Measurements from ENCODE around the gene DXO.
"Not testable (repeated sequence)": the region's sequence is repeated elsewhere in the genome, so short reads cannot be mapped to it uniquely, and the experiment has no call there.

The DXO gene

DNA sequence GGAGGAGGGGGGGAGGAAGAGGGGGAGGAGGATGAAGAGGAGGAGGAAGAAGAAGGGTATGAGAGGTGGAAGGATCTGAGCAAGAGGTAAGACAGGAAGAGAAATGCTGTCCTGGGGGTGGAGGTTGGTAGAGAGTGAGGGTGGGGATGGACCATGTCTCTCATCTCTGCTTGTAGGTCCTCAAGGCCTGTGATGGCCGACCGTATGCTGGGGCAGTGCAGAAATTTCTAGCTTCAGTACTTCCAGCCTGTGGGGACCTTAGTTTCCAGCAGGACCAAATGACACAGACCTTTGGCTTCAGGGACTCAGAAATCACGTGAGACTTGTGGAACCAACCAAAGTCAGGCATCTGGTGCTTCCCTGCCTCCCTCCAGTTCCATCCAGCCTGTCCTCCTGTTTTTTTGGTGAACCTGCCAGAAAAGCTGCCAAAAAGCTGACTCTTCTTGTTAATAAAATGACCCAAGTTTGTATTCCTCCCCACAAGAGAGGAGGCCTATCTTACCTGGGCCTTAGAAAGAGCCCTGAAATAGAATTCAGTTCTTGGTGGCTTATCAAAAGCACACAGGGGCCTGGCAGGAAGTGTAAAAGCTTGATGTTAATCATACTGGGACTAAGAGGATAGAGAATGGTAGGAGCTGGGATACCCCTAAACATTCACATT is 7.4 kb upstream of the DXO start:
- DNase-seq, result no peak

DNA sequence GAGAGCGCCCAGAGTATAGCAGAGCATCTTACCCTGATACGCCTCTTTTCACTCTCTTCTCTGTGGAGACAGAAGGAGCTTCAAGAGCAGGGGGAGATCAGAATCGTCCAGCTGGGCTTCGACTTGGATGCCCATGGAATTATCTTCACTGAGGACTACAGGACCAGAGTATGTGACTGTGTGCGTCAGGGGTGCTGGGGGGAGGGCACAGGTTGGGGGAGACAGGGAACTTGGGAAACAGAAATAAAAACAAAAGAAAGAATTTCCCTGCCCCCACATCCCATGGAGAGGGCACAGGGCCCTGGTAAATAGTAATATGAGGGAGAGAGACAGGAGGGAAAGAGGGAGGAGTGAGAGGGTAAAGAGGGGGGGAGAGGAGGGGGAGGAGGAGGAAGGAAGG is 6.9 kb upstream of the DXO start:
- no peak for DNase-seq

DNA sequence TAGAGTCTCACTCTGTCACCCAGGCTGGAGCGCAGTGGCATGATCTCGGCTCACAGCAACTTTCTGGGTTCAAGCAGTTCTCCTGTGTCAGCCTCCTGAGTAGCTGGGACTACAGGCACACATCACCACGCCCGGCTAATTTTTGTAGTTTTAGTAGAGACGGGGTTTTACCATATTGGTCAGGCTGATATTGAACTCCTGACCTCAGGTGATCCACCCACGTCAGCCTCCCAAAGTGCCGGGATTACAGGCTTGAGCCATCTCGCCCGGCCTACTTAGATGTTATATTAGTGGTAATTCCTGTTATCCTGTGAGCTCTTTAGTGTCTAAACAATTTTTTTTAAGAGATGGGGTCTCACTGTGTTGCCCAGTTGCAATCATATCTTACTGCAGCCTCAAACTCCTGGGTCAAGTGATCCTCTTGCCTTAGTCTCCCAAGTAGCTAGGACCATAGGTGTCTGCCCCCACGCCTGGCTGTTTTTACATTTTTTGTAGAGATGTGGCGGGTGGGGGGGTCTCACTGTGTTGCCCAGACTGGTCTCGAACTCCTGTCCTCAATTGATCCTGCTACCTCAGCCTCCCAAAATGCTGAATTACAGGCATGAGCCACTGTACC is 6.0 kb upstream of the DXO start:
- DNase-seq, result no peak

DNA sequence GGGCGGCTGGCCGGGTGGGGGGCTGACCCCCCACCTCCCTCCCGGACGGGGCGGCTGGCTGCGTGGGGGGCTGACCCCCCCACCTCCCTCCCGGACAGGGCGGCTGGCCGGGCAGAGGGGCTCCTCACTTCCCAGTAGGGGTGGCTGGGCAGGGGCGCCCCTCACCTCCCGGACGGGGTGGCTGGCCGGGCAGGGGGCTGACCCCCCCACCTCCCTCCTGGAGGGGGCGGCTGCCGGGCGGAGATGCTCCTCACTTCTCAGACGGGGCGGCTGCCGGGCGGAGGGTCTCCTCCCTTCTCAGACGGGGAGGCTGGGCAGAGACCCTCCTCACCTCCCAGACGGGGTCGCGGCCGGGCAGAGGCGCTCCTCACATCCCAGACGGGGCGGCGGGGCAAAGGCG is 4.1 kb upstream of the DXO start:
- not testable (repeated sequence) for DNase-seq

DNA sequence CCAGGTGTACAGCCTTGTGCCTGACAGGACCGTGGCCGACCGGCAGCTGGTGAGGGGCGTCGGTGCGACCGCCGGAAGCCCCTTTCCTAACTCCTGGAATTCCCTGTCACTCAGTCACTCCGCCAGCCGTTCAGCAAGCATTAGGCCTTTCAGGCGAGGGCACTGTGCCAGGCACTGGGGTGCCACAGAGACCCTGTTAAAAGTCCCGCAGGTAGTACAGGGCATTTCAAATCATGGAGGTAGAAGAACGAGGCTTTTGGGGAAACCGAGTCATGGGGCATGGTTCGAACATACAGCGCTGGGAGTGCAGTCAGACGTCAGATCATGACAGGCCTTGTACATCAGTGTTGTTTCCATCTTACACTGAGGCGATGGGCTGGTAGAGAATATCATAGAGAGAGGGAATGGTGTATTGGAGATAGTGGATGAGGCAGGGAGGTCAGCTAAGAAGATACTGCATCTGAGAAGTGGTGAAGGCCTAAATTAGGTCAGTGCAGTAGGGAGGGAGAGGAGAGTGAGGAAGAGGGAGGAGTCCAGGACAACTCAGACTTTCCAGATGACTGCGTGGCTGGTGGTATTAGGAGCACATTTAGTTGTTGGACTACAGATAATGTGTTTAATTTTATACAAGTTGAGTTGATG is 892 bp upstream of the DXO start:
- DNase-seq, result peak; percentile 28

DNA sequence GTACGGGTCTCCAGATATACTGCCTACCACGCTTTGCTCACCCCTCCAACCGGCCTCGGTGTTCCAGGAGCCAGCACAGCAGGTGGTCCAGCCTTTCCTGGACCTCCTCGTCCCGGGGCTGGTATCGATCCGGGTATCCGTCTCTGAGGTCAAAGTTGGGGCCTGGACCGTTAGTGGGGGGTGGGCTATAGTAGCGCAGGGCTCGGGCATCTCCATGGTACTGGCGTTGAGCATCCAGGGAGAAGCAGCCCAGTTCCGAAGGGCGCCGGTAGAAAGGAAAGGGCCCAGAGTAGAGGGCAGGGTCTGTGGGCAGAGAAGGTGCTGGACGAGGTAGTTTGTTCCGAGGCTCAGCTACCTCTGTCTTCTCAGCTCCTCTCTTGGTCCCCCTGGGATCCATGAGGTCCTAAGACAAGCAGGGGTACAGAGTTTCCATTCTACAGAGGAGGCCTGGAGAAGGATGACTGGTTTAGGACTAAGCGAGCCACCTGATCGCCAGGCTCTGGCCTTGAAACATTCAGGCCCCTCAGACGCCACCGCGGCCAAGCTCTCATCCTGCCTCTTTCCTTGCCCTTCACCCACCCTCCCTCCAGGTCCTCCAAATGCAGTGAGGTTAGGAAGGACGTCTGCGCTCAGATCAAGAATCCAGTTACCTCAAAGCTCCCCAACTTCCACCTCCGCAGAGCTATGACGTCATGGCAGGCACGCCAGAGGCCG is 502 bp downstream of the DXO start:
- peak; percentile 37 for DNase-seq

DNA sequence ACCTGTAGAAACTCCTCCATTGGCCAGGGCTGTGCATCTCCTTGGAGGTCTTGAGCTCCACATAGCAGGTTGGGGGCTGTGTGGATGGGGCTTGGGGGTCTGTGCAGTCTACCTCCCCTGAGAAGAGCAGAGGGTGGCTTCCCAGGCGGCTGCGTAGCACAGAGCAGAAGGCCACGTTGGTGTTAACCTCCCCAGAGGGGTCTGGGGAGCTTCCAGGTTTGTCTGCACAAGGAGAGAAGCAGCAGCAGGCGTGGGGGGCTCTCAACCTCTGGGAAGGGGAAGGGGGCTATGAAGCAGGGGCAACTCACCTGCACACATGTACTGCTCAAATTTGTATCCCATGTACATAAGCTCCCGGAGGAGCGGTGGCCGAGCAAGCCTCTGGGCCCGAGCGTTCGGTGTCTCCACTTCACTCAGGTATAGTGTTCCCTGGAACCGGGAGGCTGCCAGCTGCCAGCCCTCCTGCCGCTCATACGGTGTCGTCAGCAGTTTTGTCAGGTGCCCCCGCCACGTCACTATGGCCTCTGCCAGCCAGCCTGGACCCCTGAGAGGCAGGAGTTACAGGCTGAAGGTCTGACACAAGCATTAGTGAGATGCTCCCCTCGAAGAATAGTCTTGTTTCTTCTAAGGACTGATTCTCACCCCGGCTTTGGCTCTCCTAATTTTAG is 1.2 kb downstream of the DXO start:
- peak; percentile 27 for DNase-seq

DNA sequence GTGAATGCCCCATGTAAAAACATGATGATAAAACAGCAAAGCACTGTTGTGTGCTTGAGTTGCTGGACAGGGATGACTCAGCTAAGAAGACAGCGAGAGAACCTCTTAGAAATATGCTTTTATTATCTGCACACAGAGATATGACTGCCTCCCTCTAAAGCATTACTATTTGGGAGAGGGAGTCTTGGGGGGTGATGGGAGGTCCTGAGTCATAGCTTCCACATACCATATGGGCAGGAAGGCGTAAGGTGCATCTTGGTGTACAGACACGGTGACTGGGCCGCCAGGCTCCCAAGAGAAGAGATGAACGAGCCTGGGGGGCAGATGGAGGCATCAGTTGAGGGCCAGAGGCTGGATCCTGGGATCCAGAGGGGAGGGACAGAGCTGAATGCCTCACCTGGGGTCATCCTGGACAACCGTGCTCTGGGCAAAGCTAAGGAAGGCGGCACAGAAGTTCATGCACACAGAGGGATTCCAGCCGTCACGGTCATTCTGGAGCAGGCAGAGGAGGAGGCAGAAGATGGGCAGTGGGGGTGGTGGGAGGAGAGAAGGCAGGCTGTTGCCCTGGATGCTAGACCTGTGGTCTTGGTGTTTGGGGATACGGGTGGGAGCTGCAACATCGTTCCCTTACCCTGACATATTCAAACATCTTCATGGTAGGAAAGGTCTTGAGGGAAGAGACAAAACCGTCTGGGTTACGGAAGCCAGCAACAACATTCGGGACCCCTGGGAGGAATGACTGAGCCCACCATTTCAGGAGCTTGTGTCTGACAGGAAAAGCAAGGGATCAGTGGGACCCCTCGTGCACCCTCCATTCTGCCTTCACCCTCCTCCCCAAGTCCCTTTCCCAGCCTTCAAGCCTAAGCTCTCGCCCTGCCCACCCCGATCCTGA is 2.0 kb downstream of the DXO start:
- peak; percentile 27 for DNase-seq

DNA sequence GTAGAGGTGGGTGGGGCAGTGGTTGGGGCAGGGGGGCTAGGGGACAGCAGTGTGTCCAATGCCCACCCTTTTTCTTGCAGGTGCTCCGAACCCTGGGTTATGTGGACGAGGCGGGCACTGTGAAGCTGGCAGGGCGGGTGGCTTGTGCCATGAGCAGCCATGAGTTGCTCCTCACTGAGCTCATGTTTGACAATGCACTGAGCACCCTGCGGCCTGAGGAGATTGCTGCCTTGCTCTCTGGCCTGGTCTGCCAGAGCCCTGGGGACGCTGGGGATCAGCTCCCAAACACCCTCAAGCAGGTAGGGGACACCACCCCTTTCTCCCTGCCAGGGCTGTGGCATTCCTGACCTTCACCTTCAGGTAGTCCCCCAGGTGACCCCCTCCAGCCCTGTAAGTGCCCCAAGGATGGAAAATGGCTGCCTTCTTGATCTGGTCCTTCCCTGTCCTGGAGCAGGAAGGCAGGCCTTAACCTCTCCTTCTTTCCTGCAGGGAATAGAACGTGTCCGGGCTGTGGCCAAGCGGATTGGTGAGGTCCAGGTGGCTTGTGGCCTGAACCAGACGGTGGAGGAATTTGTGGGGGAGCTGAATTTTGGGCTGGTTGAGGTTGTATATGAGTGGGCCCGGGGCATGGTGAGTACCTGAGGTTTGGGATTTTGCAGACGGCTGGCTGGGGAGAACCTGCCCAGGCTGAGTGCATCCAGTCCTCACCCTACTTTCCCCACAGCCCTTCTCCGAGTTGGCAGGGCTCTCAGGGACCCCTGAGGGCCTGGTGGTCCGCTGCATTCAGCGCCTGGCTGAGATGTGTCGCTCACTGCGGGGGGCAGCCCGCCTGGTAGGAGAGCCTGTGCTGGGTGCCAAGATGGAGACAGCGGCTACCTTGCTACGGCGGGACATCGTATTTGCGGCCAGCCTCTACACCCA is 2.9 kb downstream of the DXO start:
- DNase-seq, result no peak

DNA sequence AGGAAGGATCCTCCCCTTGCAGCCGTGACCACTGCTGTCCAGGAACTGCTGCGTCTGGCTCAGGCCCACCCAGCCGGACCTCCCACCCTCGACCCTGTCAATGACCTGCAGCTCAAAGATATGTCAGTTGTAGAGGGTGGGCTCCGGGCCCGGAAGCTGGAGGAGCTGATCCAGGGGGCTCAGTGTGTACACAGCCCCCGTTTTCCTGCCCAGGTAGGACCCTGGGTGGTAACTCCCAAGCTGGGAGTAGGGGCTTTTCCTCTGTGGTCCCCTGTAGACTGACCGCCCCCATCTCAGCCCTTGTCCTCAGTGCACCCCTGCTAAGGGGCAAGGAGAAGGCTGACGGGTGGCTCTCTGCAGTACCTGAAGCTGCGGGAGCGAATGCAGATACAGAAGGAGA is 3.6 kb downstream of the DXO start:
- no peak for DNase-seq

DNA sequence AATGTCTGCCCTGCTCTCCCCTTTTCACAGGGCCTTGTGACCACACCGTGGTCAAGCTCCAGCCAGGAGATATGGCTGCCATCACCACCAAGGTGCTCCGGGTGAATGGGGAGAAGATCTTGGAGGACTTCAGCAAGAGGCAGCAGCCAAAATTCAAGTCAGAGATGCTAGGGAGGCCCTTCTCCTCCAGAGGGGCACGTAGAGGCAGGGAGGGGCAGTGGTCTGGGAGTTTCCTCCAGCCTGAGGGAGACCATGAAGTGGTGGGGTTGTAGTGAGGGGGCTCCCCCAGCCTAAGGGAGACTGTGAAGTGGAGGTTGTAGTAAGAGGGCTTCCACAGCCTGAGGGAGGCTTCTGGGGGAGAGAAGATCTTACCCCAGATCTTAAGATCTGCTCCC is 4.0 kb downstream of the DXO start:
- DNase-seq, result no peak

DNA sequence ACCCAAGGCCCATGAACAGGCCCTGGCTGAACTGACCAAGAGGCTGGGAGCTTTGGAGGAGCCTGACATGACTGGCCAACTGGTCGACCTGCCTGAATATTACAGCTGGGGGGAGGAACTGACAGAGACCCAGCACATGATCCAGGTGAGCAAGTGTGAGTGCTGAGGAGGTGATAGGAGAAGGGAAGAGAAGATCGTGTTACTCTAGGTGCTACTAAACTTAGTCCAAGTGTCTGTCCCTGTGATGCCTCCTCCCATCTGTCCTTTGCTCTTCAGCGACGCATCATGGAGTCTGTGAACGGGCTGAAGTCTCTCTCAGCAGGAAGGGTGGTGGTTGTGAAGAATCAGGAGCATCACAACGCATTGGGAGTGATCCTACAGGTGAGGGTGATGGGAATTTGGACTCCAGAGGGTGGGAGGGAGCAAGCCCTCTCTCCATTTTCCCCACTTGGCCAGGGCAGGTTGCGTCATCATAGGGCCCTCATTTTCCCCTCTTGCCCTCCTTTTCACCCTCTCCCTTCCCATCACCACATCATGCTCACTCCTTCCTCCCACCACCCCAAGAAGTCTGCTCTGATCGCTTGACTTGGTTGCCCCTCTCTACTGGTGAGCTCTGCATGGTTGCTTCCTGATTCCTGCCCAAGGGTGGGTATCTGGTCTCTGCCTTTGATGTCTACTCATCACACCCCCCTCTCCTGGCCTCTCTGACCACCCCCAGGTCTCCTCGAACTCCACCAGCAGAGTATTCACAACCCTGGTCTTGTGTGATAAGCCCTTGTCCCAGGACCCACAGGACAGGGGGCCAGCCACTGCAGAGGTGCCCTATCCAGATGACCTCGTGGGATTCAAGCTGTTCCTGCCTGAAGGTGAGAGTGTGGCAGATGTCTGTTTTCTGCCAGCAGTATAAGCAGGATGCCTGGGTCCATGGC is 4.7 kb downstream of the DXO start:
- DNase-seq, result no peak

DNA sequence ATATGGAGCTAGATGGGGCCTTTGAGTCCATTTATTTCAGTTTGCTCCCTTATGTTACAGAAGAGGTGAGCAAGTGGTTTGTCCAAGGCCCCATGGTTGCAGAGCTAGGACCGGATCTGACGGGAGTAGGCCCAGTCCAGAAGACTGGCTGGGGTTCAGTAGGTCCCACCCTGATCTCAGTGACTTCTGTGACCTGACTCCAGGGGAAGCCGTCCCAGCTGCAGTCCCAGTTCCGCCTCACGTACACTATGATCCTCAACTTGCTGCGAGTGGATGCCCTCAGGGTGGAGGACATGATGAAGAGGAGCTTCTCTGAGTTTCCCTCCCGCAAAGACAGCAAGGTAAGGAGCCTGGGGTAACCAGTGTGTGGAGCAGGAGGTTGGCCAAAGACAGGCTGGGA is 5.4 kb downstream of the DXO start:
- DNase-seq, result no peak

DNA sequence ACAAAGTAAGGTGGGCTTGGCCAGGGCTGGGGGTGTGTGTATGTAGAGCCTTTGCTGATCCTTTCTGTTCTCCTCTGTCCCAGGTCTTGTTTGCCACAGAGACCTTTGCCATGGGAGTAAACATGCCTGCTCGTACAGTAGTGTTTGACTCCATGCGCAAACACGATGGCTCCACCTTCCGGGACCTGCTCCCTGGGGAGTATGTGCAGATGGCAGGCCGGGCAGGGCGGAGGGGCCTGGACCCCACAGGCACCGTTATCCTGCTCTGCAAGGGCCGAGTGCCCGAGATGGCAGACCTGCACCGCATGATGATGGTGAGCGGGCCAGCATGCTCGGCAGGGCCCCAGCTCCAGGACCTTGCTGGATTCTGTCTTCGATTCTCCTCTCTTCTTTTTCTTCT is 6.2 kb downstream of the DXO start:
- DNase-seq, result no peak

DNA sequence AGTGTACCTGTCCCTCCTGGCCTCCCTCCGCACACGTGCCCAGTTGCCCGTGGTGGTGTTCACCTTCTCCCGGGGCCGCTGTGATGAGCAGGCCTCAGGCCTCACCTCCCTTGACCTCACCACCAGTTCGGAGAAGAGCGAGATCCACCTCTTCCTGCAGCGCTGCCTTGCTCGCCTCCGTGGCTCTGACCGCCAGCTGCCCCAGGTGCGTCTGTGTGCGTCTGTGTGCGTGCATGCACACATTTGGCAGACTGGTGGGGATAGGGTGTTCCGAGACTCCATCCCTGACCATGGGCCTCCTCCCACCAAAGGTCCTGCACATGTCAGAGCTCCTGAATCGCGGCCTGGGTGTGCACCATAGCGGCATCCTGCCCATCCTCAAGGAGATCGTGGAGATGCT is 8.0 kb downstream of the DXO start:
- DNase-seq, result no peak

DNA sequence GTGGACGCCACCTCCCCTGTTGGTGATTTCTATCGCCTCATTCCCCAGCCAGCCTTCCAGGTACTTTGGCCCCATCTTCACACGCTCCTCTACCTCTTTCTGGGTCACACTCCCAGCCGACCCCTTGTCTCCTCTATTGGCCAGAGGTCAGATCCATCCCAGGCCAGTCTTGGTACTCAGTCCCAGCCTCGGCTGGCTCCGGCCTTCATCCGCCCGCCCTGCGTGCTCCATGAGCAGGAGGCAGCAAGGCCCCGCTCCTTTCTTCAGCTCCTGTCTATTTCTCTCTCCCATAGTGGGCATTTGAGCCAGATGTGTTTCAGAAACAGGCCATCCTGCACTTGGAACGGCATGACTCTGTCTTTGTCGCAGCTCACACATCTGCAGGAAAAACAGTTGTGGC is 10.3 kb downstream of the DXO start:
- peak; percentile 25 for DNase-seq

DNA sequence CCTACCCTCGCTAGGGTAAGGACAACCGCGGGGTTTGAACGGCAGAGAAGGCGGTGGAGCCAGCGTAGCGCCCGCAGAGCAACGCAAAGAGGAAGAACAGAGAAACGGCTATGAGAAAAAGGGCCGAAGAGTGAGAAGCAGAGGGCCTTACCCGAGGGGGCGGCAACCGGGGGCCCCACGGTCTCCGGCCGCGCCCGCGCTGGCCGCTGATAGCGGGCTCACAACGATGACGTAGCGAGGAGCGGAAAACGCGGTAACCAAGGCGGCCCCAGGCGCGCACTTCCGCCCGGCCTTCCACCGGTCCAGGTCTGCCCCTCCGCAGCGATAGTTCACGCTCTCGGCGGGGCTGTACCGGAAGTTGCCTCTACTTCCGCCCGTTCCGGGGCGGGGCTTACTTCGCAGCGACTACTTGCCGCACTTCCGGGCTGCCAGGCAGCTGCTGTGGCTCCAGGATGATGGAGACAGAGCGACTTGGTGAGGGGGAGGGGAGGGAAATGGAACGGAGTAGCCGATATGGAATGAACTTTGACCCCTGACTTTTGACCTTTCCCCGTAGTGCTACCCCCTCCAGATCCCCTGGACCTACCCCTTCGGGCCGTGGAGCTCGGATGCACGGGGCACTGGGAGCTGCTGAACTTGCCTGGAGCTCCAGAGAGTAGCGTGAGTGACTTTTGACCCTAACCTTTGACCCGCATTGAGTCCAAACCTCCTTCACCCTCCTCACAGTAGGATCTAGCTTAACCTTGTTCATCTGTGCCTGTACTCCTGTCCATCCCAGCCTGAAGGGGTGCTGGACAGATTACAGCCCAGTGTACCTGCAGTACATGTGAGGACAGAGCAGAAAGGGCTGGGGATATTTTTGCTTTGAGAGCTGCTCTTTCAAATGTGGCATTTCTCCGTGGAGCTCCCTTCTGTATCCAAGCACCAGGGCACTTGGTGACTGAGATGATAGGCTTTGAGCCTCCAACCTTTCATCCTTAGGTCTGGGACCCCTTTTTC is 12.9 kb downstream of the DXO start, which contains the start of the genes NELFE and SKIC2:
Gene NELFE (minus strand): TSS at position 231 of the 999 bp plus-strand sequence. CDS start 525 bp downstream, outside the sequence.
Gene SKIC2 (plus strand): TSS at position 435 of the 999 bp plus-strand sequence. CDS start 18 bp downstream, at position 453.
- DNase-seq, result peak; percentile 99

DNA sequence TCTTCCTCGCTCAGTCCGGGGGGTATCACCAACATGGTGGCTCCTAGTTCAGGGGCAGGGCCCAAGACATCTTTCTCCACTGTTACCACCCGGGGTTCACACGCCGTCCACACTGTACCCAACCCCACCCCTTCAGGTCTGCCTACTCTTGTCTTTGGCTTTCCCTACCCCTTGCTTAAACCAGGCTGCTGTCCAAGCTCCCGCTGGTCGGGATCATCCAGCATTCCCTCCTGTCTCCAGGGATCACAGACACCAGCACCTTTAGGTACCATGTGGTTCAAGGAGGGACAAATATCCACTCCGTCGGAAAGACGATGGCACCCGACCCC is 13.6 kb downstream of the DXO start:
- DNase-seq, result no peak

DNA sequence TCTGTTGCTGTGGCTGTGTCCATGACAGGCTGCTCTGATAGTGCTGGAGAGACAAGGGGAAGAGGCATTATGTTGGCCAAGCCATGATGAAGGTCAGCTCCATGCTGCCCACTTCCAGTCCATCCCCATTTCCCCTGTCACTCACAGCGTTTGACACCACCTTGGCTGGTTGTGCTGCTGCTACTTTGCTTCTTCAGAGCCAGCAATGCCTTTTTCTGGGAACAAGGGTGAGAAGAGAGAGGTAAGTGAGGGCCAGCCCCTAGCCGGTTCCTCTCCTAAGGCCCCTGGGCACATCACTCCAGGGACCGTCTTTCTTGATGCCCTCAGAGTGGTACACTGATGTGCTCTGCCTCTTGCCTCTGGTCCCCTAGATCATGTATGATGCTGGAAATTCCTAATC is 15.1 kb downstream of the DXO start:
- DNase-seq, result no peak
